Measurements from ENCODE around the gene LRRC4C.

- no peak for TF ChIP-seq CTCF (IDR thresholded peaks at IDR 0.05)
- TF ChIP-seq POLR2A (IDR thresholded peaks at IDR 0.05) = no peak
- TF ChIP-seq POLR2AphosphoS5 (IDR thresholded peaks at IDR 0.05) = no peak
- no peak for TF ChIP-seq EP300 (IDR thresholded peaks at IDR 0.05)
These were observed 1122.3 kb downstream of the LRRC4C start for GRCh38 chr11:40337118-40337517.

All from gastroesophageal sphincter (tissue), 3 donors.